Measurements from ENCODE around the gene FRMD5.

The FRMD5 gene

DNA sequence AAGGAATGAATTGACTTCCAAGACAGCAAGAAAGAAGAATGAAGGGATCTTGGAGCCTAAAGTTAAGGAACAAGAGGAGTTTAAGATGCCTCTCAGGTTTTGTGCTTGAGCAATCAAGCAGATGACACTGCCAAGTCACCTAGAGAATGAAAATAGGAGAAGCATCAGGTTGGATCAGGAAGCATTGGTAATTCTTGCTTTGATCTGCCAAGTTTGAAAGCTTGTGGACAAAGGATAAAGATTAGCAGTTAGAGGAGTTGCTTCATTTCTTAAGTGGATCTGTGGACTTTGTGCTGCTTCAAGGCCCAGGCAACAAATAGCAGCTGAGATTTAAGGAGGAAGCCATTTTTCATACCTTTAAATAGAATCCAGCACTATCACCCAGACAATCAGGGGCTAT lies 35.6 kb downstream of the FRMD5 start:
- no peak for DNase-seq

DNA sequence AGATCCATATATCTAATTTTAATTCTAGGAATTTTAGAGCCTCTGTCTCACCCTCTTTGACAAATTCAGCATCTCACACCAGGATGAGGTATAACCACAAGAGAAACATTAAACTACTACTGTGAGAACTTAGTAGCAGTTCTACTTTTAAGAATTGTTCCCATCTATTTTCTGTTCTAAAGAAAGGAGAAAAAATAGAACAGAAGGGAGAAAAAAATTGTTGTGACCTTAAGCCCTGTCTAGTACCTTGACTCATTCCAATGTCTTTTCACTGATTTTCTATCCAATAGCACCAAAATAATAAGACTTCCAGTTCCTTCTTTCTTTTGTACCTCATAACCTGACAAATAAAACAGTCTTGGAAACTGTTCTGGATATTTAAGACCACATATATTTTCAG lies 37.0 kb downstream of the FRMD5 start:
- no peak for DNase-seq

DNA sequence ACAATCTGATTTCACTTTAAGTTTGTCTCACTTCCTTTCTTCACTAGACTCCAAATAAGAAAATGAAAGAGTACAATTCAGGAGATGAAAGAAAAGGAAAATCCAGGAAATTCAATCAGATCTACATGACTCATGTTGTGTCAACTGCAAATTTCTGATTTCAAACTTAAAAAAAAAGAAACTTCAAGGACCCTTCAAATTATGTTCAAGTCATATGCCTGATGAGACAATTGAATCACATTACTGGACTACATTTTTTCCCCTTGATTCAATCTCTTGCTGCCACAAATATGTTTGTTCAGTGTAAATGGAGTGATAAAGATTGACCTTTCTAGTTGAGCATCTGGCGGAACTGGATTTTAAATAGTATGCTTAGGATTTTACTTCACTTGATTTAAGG lies 37.4 kb downstream of the FRMD5 start:
- DNase-seq = no peak

DNA sequence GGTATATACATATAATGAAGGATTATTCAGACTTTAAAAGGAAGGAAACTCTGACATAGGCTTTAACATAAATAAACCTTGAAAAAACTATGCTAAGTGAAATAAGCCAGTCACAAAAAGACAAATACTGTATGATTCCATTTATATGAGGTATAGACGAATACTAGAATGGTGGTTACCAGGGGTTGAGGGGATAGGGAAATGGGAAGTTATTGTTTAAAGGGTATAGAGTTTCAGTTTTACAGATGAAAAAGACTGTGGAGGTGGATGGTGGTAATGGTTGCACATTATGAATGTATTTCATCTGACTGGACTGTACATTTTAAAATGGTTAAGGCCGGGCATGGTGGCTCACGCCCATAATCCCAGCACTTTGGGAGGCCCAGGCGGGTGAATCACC lies 41.7 kb downstream of the FRMD5 start:
- DNase-seq = no peak

DNA sequence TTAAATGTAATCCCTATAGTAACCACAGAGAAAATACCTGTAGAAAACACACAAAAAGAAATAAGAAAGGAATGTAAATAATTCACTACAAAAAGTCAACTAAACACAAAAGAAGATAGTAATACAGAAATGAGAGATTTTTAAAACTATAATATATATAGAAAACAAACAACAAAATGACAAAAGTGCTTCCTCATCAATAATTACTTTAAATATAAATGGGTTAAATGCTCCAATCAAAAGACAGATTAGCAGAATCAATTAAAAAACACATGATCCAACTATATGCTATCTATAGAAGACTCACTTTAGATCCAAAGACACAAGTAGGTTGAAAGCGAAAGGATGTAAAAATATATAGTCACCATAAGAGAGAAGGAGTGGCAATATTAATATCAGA lies 45.8 kb downstream of the FRMD5 start:
- DNase-seq = no peak

DNA sequence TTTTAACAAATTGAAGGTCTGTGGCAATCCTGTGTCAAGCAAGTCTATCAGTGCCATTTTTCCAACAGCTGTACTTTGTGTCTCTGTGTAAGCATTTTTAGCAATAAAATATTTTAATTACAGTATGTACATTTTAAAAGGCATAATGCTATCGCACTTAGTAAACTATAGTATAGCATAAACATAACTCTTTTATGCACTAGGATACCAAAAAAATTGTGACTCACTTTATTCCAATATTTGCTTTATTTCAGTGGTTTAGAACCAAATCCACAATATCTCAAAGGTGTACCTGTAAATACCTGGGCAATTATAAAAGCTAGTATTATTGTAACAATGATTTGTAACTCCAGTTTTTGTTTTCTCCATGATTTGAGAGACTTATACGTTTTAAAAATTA lies 46.5 kb downstream of the FRMD5 start:
- DNase-seq = no peak

DNA sequence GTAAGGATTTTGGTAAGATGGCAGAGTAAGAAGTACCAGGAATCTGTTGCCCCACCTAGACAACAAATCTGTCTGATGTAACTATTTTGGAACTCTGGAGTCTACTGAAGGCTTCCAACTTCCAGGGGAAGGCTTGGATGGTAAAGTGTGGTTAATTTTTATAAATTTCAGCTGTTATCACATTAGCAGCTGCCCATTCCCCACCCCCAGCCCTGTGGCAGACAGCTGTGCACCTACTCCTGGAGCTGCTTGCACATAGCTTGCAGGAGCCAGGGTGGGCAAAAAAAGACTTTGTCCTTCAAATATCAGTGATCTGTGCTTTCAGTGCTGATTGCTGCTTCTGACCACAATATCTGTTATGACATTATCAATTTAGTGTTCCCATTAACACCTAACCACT lies 47.4 kb downstream of the FRMD5 start:
- DNase-seq = no peak

DNA sequence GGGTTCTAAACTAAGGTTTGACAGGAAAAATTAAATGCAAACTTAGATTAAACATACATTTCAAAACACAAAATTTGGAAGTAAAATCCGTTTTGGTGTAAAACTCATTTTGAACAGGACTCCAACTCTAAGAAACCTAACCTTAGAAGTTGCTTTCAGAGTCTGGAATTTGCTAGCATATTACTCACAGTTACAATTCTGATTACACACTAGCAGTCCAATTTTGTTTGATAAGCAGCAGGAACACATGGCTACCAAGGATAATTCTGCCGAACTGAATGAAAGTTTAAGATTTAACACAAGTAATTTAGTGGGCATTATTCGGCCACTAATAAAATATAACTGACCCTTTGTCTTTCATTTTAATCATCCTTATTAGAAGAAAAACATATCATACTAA lies 49.6 kb downstream of the FRMD5 start:
- no peak for DNase-seq

DNA sequence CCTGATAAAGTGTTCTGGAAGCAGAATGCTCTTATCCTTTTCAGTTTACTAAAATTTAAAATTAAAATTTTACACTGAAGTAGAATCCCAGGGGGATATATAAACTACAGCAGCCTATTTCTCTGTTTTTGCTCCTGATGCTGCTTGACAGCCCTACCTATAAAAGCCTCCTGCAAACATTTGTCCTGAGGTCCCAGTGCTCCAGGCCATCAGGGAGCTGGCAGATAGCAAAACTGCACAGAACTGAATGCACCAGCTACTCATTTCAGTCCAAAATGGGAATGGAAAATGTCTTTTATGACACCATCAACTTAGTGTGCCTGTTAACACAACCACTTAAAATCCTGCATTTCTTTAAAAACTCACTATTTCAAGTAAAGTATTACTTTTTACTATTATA lies 50.1 kb downstream of the FRMD5 start:
- no peak for DNase-seq

DNA sequence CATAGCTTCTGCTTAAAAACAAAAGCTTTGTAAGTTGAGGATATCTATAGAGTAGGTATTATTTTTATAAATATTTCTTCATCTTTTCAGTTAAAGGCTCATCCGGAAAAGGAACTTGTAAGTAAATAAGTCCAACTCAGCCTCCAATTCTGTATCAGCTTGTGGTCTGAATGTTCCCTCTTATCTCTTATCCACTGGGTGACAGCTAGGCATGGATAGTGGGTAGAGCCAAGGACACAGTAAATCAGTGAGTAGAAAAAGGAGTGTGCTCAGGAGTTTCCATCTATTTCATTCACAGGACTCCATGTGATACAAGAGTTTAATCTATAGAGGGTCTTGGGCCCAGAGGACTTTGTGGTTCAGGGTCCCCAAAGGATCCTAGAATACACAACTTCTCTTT lies 50.9 kb downstream of the FRMD5 start:
- no peak for DNase-seq

DNA sequence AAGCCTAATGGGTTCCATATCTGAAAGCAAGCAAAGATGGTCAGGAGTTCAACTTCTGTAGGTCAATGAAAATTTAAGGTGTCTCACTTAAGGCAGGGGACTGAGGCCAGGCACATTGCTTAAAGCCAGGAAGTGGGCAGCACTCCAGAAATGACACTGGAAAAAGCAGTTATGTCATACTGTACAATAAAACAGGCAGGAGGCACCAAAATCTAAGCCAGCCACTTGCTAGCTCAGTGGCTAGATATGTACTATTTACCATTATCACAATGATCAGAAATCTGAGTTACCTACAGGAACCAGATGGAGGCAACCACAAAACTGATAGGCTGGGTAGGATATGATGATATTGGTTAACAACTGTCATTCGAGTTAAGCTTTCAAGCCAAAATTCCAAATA lies 57.3 kb downstream of the FRMD5 start:
- no peak for DNase-seq

DNA sequence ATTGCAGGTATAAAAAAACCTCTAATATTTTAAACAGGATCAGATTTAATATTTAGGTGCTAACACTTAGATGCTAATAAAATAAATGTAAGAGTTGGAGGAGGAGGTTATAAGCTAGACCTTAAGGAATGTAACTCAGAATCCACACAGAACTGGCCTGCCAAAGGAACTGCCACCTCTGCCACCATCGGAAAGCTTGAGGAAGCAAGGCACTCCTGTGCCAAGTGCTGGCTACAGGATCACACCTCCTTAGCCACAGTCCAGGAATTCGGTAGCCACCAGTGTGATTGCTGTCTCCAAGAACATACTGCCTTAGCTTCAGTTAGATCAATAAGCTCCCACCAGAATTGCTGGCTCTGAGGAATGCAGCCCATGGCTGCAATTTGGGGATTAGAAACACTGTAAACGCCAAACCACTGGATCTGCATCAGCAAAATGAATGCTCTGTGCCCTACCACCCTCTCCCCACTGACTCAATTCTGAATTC lies 58.0 kb downstream of the FRMD5 start:
- DNase-seq = no peak

DNA sequence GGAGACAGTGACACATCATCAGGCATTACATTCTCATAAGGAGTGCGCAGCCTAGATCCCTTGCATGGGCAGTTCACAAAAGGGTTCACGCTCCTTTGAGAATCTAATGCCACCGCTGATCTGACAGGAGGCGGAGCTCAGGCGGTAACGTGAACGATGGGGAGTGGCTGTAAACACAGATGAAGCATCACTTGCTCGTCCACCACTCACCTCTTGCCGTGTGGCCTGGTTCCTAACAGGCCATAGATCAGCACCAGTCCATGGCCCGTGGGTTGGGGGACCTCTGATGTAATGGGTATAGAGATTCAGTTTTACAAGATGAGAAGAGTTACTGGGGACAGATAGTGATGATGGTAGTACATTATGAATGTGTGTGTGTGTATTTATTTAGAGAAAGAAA lies 63.0 kb downstream of the FRMD5 start:
- no peak for DNase-seq

DNA sequence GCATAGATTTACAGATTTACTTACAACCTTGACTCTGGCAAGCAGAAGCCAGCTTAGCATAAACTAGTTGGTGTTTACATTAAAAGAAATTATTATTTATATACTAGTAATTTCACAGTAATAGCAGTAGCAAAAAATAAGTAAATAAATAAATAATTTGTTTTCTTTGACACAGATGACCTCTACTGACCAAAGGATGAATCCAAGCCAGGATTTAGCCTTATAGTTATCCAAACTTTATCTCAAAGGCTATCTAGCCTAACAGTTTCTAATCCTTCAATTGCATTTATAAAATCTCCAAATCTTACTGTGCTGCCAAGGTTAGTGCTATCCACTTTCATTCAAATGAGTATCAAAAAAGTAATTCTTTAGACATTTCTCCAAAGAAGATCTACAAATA lies 64.3 kb downstream of the FRMD5 start:
- no peak for DNase-seq

DNA sequence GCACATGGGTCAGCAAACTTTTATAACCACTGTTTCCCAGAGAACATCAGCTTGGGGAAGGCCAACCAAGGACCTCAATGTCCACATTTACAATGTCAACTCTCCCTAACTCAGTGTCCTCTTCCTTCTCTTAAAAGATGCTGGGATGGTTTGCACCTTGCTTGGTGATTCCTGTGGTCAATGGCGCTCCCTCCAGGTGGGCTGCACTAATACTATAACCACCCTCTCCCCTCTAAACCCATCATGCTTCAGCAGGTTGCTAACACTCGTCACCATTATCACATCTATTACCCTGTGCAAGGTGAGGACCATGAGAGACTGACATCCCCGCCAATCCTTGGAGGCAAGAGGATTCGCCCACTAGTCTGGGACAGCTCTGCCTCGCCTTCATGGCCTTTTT lies 65.2 kb downstream of the FRMD5 start:
- no peak for DNase-seq

DNA sequence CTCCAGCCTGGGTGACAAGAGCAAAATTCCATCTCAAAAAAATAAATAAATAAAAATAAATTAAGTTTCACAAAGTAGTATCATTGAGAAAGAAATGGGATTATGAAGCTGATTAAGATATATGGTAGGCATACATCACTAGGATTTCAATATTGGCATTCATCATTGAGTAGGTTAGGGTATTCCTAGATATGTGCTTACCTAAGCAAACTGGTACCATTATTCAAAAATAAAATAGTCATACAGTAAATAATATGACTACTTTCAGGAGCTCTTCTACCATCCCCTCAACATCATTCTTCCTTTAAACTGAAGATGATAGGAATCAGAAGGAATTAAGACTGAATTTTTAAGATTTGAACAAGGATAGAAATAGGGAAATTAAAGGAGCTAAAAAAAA lies 66.6 kb downstream of the FRMD5 start:
- DNase-seq = no peak

DNA sequence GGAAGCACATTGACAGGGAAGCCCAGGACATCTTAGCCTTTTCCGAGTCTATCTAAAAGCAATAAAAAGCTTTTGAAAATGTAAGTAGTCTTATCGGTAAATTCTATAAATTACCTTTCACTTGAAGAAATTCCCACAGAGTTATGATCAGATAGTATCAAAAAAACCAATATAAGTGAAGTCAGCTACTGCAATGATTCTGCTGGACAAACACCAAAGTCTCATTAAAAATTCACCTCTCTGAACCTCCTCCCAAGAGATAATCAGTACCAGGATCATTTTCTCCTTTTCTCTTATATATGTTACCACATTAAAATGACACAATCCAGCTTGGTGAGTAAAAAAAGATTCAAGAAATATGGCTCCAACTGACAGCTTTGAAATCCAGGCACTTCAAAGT lies 69.2 kb downstream of the FRMD5 start:
- DNase-seq = no peak

DNA sequence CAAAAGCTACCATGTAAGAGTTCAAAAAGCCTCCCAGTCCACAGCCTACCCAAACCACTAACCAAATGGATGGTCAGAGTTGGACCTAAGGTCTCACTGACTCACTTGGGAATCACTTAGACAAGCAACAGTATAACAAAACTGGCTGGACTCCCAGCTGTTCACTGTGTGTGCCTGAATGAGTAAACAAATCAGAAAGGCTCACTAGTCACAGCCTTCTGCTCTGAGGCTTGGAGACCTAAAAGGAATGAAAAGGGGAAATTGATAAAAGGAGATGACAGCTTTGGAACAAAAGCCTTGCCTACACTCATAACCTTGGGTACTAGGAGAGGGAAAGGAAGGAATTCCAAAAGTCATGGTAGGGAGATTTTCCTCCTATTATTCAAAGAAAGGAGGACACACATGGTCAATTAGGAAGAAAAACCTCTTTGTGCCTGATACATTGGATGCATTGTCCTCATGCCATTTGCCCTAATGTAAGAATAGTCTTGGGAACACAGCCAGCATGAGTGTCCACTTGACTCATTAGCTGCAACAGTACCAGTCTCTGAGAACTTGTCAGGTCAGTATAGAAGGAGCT lies 92.3 kb downstream of the FRMD5 start:
- no peak for DNase-seq

DNA sequence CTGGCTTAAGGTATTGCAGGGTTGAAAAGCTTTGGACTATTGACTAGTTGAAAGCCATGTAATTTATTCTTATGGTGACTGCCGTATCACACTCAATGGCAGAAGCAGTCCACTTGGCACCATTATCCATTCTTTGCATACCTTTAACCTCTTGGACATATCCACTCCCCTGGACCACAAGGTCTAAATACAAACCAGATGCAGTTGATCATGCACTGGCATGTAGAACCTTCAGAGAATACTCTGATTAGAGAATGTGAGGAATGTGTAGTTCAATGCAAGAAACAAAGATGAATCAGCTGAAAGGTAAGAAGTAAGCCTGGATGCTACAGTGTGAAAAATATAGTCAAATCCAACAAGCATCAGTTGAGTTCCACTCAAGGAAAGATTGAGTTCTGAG lies 93.1 kb downstream of the FRMD5 start:
- DNase-seq = no peak

DNA sequence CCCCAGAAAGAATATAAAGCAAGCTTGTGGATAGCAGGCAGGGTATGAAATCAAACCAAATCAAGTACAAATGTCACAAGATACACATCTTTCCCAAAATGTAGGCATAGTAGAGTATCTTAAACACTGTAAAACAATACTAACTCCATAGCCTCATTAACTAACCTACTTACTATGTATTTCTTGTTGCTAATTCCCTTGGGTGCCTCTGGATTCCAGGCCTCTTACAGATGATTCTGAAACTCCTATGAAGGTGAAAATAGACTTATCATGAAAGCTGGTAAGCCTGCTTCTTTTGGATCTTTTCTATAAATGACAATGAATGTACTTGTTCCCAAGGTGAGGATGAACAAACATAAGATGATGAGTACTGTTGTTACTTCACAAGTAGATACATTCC lies 93.8 kb downstream of the FRMD5 start:
- DNase-seq = no peak

DNA sequence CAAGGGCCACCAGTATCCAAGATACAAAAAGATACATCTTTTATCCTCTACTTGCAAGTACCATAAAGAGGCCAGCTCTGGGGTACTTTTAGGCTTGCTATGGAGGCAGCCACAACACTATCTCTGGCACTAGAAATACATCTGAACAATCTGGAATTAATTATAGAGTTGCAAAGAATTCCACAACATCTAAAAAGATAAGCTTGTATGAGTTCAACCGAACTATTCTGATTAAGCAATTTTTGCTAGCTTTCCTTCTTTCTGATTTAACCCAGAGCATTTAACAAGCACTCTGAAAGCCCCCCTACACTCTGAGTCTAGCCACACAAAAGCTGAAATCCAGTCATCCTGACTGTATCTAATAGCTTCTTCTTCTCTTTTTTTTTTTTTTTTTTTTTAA lies 95.4 kb downstream of the FRMD5 start:
- DNase-seq = no peak

DNA sequence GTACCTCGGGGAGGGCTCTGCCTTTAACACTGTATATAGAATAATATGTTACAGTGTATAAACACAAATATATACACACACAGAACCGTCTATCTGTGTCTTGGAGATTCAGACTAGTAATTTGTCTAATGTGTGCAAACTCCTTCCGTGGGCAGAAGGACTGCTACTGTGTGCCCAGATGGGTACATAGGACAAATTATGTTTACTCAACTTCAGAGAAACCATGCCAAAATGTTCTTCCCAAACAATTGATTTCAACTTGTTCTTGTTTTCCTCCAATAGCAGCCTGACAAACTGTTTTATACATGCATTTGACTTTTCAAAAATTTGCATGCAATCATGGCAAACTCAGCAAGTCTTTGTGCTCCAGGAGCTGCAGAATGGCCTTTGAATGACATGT lies 97.5 kb downstream of the FRMD5 start:
- no peak for DNase-seq

DNA sequence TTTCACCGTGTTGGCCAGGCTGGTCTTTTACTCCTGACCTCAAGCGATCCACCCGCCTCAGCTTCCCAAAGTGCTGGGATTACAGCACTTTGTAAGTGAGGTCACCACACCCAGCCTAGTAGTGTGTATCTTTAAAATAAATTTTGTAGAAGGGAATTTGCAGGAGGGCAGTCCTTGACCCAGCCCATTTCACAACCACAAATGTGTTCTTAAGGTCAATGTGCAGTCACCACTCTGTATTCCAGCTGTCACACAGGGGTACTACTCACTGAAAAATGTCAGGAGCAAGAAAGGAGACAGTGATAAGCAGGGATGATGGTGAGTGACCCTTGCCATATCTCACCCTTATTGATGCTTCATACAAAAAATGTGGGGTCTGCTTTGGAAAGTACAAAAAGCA lies 98.5 kb downstream of the FRMD5 start:
- no peak for DNase-seq

DNA sequence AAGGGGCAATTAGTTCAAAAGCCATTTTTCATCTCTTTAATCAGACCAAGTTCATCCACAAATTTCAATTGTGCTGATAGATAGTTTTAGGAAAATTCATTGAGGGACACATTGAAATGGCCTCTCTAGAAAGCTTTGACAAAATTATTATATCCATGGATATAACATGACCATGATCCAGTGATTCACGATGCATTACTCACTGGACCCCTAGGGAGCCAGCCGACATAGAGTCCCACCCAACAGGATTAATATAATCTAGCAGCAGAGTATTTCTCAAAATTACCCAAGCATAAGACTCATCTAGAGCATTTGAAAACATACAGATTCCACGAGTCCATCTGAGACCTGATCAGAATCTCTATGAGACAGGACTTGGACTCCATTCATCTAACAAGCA lies 100.3 kb downstream of the FRMD5 start:
- DNase-seq = no peak

DNA sequence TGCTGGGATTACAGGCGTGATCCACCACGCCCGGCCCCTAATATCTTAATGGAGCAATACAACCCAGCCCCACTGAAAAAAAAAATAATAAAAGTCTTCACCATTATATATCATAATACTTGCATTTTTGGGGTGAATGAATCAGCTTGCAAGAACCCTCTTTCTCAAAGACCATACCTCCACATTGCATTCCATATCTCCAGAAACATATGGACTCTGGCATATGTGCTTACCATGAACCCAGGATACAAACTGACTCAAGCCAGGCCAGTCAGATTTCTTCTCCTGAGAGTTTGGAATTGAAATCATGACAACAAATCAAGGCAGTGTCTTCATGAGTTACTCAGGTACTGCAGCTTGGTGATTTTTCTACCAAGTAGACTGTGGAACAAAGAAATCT lies 101.2 kb downstream of the FRMD5 start:
- no peak for DNase-seq

DNA sequence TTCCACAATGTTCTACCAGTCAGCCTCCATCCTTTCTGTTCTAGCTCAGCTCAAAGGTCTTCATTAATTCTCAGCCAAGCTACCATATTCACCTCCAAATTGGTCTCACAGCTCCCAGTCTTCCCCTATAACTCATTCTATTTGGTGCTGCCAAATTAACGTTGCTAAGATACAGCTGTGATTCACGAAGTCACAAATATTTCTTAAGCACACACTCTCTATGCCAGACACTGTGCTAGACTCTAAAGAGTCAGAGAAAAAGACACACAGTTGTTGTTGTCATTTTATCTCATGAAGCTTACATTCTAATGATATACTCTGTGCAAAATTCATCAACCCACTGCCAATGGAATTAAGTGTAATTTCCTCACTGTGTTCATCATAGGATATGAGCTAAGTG lies 102.8 kb downstream of the FRMD5 start:
- DNase-seq = no peak
